AG04450 (cell line): ENCODE measurements around the gene FAS. TPM values are rescaled to one million over a fixed set of nuclear protein-coding genes. Genes with fewer than 3 reads are reported as not detected.

Experiments
- CTCF ChIA-PET: fragments of 300-600, 350-600 bp; formaldehyde crosslinking; extraction: SDS; loops from one replicate; lab custom pipeline; 2022; ENCODE audit warnings: antibody characterized with exemption, inconsistent platforms; lab: Charles Lee
- POLR2A ChIA-PET: fragments of 350-600 bp; formaldehyde crosslinking; extraction: SDS; loops from one replicate; lab custom pipeline; 2021; ENCODE audit warnings: antibody characterized with exemption, inconsistent platforms; lab: Yijun Ruan, JAX
- DNase-seq: peaks from one replicate; pipeline ENCODE4 v3.0.0-alpha.2; 2011; ENCODE audit warnings: low read depth, low spot score
- H3K27ac ChIP-seq: one replicate; pipeline ENCODE4 v1.5.1; 2012; ENCODE audit warnings: low read depth, low read length, control low read depth
- H3K27me3 ChIP-seq: one replicate; pipeline ENCODE4 v1.6.0; 2012; ENCODE audit warnings: low read length; ENCODE audit not compliant: control insufficient read depth, insufficient read depth
- H3K4me3 ChIP-seq: 2 replicates; pipeline ENCODE4 v1.5.1; 2011; ENCODE audit warnings: mild to moderate bottlenecking, low read depth, low read length, control low read depth
- H3K9me3 ChIP-seq: 2 replicates; pipeline ENCODE4 v1.5.1; 2012; ENCODE audit warnings: low read length; ENCODE audit not compliant: control insufficient read depth, insufficient read depth
- CTCF ChIP-seq: IDR thresholded peaks from 2 replicates; pipeline ENCODE4 v1.5.1; 2011; ENCODE audit warnings: low read depth, low read length, control low read depth, inconsistent platforms
- polyA plus RNA-seq: library from polyadenylated mRNA; depleted of rRNA; stranded (reverse); fragments of >200 nt; gene quantifications from 2 replicates; pipeline ENCODE4 v1.2.3, GENCODE V29; 2011

FAS gene
- polyA plus RNA-seq, 1 experiment: 78.4 TPM

- CTCF ChIA-PET: interaction anchor here (0.9 to 1.8 kb wide), 6 partner anchors 10 to 143 kb away, joined by 3 to 8 read pairs (median 6); no protein-coding TSS in a partner anchor
- no peak overlapping the region for H3K4me3 ChIP-seq
- POLR2A ChIA-PET: interaction anchor here (1.3 kb wide), 1 partner anchor 27 kb away, joined by 3 read pairs; the partner anchor contains the start of gene ACTA2
- no peaks in the 10 kb centered on the region for H3K9me3 ChIP-seq
- no peak for DNase-seq
- no peak for TF ChIP-seq CTCF
- no peak overlapping the region for H3K27ac ChIP-seq
- H3K27me3 ChIP-seq: no peaks in the 10 kb centered on the region
Measured at GRCh38 chr10:88979603-88980002, 11.0 kb upstream of the FAS start.

GRCh38 chr10:88980247-88980646 lies 10.4 kb upstream of the FAS start:
- TF ChIP-seq CTCF: no peak
- ChIA-PET CTCF (interaction anchor here (0.6 to 1.8 kb wide), 5 partner anchors 9 to 416 kb away, joined by 3 to 7 read pairs (median 4); no protein-coding TSS in a partner anchor), POLR2A (interaction anchor here (0.8 to 1.3 kb wide), 2 partner anchors 13 to 27 kb away, joined by 3 read pairs; partner anchors contain the start of gene ACTA2)
- Histone ChIP-seq H3K27ac (no peak overlapping the region), H3K4me3 (no peak overlapping the region), H3K27me3 (no peaks in the 10 kb centered on the region), H3K9me3 (no peaks in the 10 kb centered on the region)
- DNase-seq: no peak

- TF ChIP-seq CTCF: no peak
- Histone ChIP-seq H3K4me3 (no peak overlapping the region), H3K27ac (no peak overlapping the region), H3K27me3 (no peaks in the 10 kb centered on the region), H3K9me3 (no peaks in the 10 kb centered on the region)
- ChIA-PET POLR2A (interaction anchor here (0.8 to 1.3 kb wide), 2 partner anchors 12 to 28 kb away, joined by 3 read pairs; partner anchors contain the start of gene ACTA2), CTCF (interaction anchor here (0.6 to 1.8 kb wide), 5 partner anchors 9 to 417 kb away, joined by 3 to 7 read pairs (median 4); no protein-coding TSS in a partner anchor)
- no peak for DNase-seq
Measured at GRCh38 chr10:88980800-88981199, 9.8 kb upstream of the FAS start.

- Histone ChIP-seq H3K27ac (no peak overlapping the region), H3K9me3 (no peaks in the 10 kb centered on the region), H3K27me3 (no peaks in the 10 kb centered on the region), H3K4me3 (no peak overlapping the region)
- no peak for TF ChIP-seq CTCF
- CTCF ChIA-PET: interaction anchor here (1.8 kb wide), 1 partner anchor 47 kb away, joined by 7 read pairs; no protein-coding TSS in a partner anchor
- DNase-seq: no peak
- POLR2A ChIA-PET: no interaction called here
Measured at GRCh38 chr10:88981435-88981834, 9.2 kb upstream of the FAS start.

- no peaks in the 10 kb centered on the region for H3K27me3 ChIP-seq
- DNase-seq: no peak
- TF ChIP-seq CTCF: no peak
- CTCF ChIA-PET: interaction anchor here (0.7 to 1.6 kb wide), 4 partner anchors 46 to 146 kb away, joined by 4 to 5 read pairs (median 4); no protein-coding TSS in a partner anchor
- no peak overlapping the region for H3K4me3 ChIP-seq
- POLR2A ChIA-PET: interaction anchor here (0.6 to 1.3 kb wide), 2 partner anchors 8 to 98 kb away, joined by 3 to 5 read pairs; partner anchors contain the start of gene FAS
- no peaks in the 10 kb centered on the region for H3K9me3 ChIP-seq
- H3K27ac ChIP-seq: no peak overlapping the region
Measured at GRCh38 chr10:88982366-88982765, 8.2 kb upstream of the FAS start.
